ENCODE results near the gene CYP4F11. TPM values are rescaled to one million over a fixed set of nuclear protein-coding genes. Genes with fewer than 3 reads are reported as not detected.

Gene CYP4F11
- total and polyA plus RNA-seq, 2 experiments from 2014 or later, result not detected

- peaks cover 95% of the 10 kb centered on the region for H3K9me3 Mint-ChIP-seq
- peaks cover 34% of the 10 kb centered on the region for H3K36me3 Mint-ChIP-seq (ENCODE audit: low read depth)
- Histone ChIP-seq H3K27me3 (ENCODE audit: insufficient read depth) (no peaks in the 10 kb centered on the region), H3K79me2 (replicated peaks; ENCODE audit: insufficient read depth) (no peaks in the 10 kb centered on the region), H2AFZ (no peak overlapping the region), H3K9me2 (ENCODE audit: insufficient read depth) (no peaks in the 10 kb centered on the region), H3K27ac (ENCODE audit: low read depth) (no peak overlapping the region), H3F3A (replicated peaks; ENCODE audit: low read depth) (no peaks in the 10 kb centered on the region), H3K4me1 (ENCODE audit: insufficient read depth) (no peaks in the 10 kb centered on the region), H3K4me2 (no peak overlapping the region), H3K4me3 (no peak overlapping the region), H3K36me3 (ENCODE audit: insufficient read depth) (0 out of 2 replicates have a peak, but pooled peaks cover 5% of the 10 kb centered on the region), H4K20me1 (replicated peaks; ENCODE audit: insufficient read depth) (no peaks in the 10 kb centered on the region)
- TF ChIP-seq STAT1 (IDR thresholded peaks at IDR 0.05; ENCODE audit: unreplicated experiment), result no peak
- no peak for TF ChIP-seq EZH2 (IDR thresholded peaks at IDR 0.05; ENCODE audit: low read depth, unreplicated experiment)
- no peak for TF ChIP-seq ETS1 (IDR thresholded peaks at IDR 0.05)
- no peak for TF ChIP-seq EZH2phosphoT487 (IDR thresholded peaks at IDR 0.05; ENCODE audit: unreplicated experiment)
- no peak for TF ChIP-seq ZNF114 (CRISPR knock-in tag; IDR thresholded peaks at IDR 0.05)
- TF ChIP-seq NANOG (IDR thresholded peaks at IDR 0.05; ENCODE audit: borderline replicate concordance), result no peak
- no peak for TF ChIP-seq POLR2AphosphoS5 (IDR thresholded peaks at IDR 0.05; ENCODE audit: low read depth)
- peaks cover 1% of the 10 kb centered on the region for H3K27me3 Mint-ChIP-seq (ENCODE audit: insufficient read depth, low read depth, poor library complexity)
- no peak for DNase-seq (ENCODE audit: low spot score)
- no peak overlapping the region for H3K27ac Mint-ChIP-seq
- no peak for ATAC-seq
- no peak overlapping the region for H3K4me3 Mint-ChIP-seq
- no peaks in the 10 kb centered on the region for H3K4me1 Mint-ChIP-seq
These were observed 15.1 kb downstream of the CYP4F11 start for GRCh38 chr19:15919243-15919642.

GRCh38 chr19:15915109-15915508 is 19.2 kb downstream of the CYP4F11 start:
- Histone ChIP-seq H3K4me3 (no peak overlapping the region), H2AFZ (no peak overlapping the region), H3F3A (replicated peaks; ENCODE audit: low read depth) (no peaks in the 10 kb centered on the region), H3K4me2 (no peak overlapping the region), H3K27ac (ENCODE audit: low read depth) (no peak overlapping the region), H3K4me1 (ENCODE audit: insufficient read depth) (no peaks in the 10 kb centered on the region), H3K27me3 (ENCODE audit: insufficient read depth) (no peaks in the 10 kb centered on the region), H3K9me2 (ENCODE audit: insufficient read depth) (no peaks in the 10 kb centered on the region), H3K79me2 (replicated peaks; ENCODE audit: insufficient read depth) (no peaks in the 10 kb centered on the region), H4K20me1 (replicated peaks; ENCODE audit: insufficient read depth) (no peaks in the 10 kb centered on the region), H3K36me3 (ENCODE audit: insufficient read depth) (0 out of 2 replicates have a peak, but pooled peaks cover 5% of the 10 kb centered on the region)
- H3K9me3 Mint-ChIP-seq, result peaks cover 90% of the 10 kb centered on the region
- no peaks in the 10 kb centered on the region for H3K4me1 Mint-ChIP-seq
- no peak overlapping the region for H3K27ac Mint-ChIP-seq
- H3K4me3 Mint-ChIP-seq, result no peak overlapping the region
- H3K27me3 Mint-ChIP-seq (ENCODE audit: insufficient read depth, low read depth, poor library complexity), result peaks cover 3% of the 10 kb centered on the region
- ATAC-seq (no peak), DNase-seq (ENCODE audit: low spot score) (no peak)
- H3K36me3 Mint-ChIP-seq (ENCODE audit: low read depth), result peaks cover 22% of the 10 kb centered on the region
- TF ChIP-seq EZH2phosphoT487 (IDR thresholded peaks at IDR 0.05; ENCODE audit: unreplicated experiment), result no peak
- TF ChIP-seq ZNF462 (CRISPR knock-in tag; IDR thresholded peaks at IDR 0.05), result no peak
- TF ChIP-seq CTCF (conservative IDR thresholded peaks at IDR 0.05; ENCODE audit: low read depth in 2 of 2), result no peak
- no peak for TF ChIP-seq POLR2AphosphoS5 (IDR thresholded peaks at IDR 0.05; ENCODE audit: low read depth)
- TF ChIP-seq EZH2 (IDR thresholded peaks at IDR 0.05; ENCODE audit: low read depth, unreplicated experiment), result no peak
- no peak for TF ChIP-seq NANOG (IDR thresholded peaks at IDR 0.05; ENCODE audit: borderline replicate concordance)

All from GM23338 (cell line).